Activated naive CD8-positive, alpha-beta T cell treated with anti-CD3 and anti-CD28 coated beads, Interleukin-2, amount 10 ng/mL, durations not matched to agents 7 days and 5 days (primary cell): Measurements from ENCODE around the gene TMEM218. TPM values are rescaled to one million over a fixed set of nuclear protein-coding genes. Genes with fewer than 3 reads are reported as not detected.

Source experiments
- ATAC-seq: fragments of 150-1000 bp; cut with Tn5 transposase; one replicate; pipeline ENCODE4 v1.10.0; 2021; ENCODE audit warnings: low read depth, moderate library complexity
- POLR2A ChIA-PET: fragments of 350-600 bp; sonication (Branson Sonifier 250); formaldehyde crosslinking; loops from one replicate; lab custom pipeline; 2021; ENCODE audit warnings: antibody characterized with exemption; lab: Charles Lee
- DNase-seq: peaks from one replicate; pipeline ENCODE4 v3.0.0; 2021
- H3K27ac Mint-ChIP-seq: one replicate; pipeline ENCODE4 v1.8.0; 2022; ENCODE audit warnings: mild to moderate bottlenecking, mixed read lengths
- H3K27me3 Mint-ChIP-seq: one replicate; pipeline ENCODE4 v1.8.0; 2022; ENCODE audit warnings: mild to moderate bottlenecking, moderate library complexity, mixed read lengths
- H3K36me3 Mint-ChIP-seq: one replicate; pipeline ENCODE4 v1.8.0; 2021; ENCODE audit warnings: mild to moderate bottlenecking, mixed read lengths
- H3K4me1 Mint-ChIP-seq: one replicate; pipeline ENCODE4 v1.8.0; 2021; ENCODE audit warnings: mixed read lengths
- H3K4me3 Mint-ChIP-seq: one replicate; pipeline ENCODE4 v1.8.0; 2022; ENCODE audit warnings: mild to moderate bottlenecking, moderate library complexity, mixed read lengths
- H3K9me3 Mint-ChIP-seq: one replicate; pipeline ENCODE4 v1.8.0; 2021; ENCODE audit warnings: mixed read lengths
- total RNA-seq, 2 experiments: library from RNA; stranded (reverse); gene quantifications; one replicate each; pipeline ENCODE4 v1.2.3, GENCODE V29; 2021

The TMEM218 gene
- 10 to 100 TPM; 13.1 to 14.3 TPM for total RNA-seq

- DNase-seq, result peak; percentile 90
- peaks cover 8% of the 10 kb centered on the region for H3K27me3 Mint-ChIP-seq
- H3K36me3 Mint-ChIP-seq, result peaks cover 1% of the 10 kb centered on the region
- peak; percentile 99 for ATAC-seq
- H3K4me3 Mint-ChIP-seq, result peak within 1 kb of the TSS; percentile 99
- peak within 1 kb of the TSS; percentile 96 for H3K27ac Mint-ChIP-seq
- H3K4me1 Mint-ChIP-seq, result peaks cover 16% of the 10 kb centered on the region
- POLR2A ChIA-PET, result interaction anchor here (0.5 to 2.0 kb wide), 6 partner anchors 19 to 350 kb away, joined by 3 to 11 read pairs (median 5); partner anchors contain the start of gene CCDC15
- no peaks in the 10 kb centered on the region for H3K9me3 Mint-ChIP-seq
Observed at GRCh38 chr11:125111343-125112207, at the start of gene TMEM218. TSS of gene TMEM218 (minus strand) at chr11:125111626. CDS start at chr11:125102241, 9,385 bp downstream.

DNA sequence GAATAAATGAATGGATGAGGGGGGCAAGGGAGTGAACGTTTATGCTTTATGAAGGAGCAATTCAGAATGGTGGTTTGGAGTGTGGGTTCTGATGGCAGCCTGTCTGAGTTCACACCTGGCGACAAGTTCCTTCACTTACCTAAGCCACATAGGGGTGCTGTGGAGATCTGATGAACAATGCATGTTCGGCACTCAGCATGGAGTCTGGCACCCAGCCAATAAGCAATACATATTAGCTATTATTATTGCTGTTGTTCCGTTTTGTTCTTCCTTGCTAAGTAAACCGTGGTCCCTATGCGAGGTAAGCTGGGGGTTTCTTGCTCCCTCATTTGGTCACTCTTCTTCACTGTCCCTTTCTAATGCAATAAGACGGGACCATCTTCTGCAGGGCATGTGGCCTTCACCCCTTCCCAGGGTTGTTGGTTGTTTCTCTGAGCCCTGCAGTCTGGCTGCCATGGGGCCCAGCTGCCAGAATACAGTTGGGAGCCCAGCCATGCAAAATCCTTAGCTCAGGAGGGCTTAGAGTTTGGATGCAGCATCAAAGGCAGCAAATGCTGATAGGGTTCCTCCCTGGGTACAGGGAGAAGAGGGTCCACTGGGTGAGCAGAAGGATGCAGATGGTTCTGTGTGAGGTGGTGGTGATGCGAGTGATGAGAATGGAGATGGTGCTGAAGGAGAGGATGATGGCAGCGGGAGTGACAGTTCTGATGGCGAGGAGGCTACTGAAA lies 46.7 kb upstream of the TMEM218 start:
- H3K27me3 Mint-ChIP-seq, result peaks cover 32% of the 10 kb centered on the region
- H3K27ac Mint-ChIP-seq, result no peak overlapping the region
- H3K4me1 Mint-ChIP-seq, result no peaks in the 10 kb centered on the region
- ATAC-seq (no peak), DNase-seq (no peak)
- peaks cover 8% of the 10 kb centered on the region for H3K9me3 Mint-ChIP-seq
- H3K36me3 Mint-ChIP-seq, result no peaks in the 10 kb centered on the region
- no peak overlapping the region for H3K4me3 Mint-ChIP-seq
- POLR2A ChIA-PET, result no interaction called here

GRCh38 chr11:125157118-125157733 lies 45.8 kb upstream of the TMEM218 start:
- Mint-ChIP-seq H3K27ac (no peak overlapping the region), H3K4me3 (no peak overlapping the region), H3K27me3 (peaks cover 29% of the 10 kb centered on the region), H3K9me3 (peaks cover 8% of the 10 kb centered on the region), H3K36me3 (no peaks in the 10 kb centered on the region), H3K4me1 (no peaks in the 10 kb centered on the region)
- POLR2A ChIA-PET, result no interaction called here
- ATAC-seq, result no peak
- no peak for DNase-seq

DNA sequence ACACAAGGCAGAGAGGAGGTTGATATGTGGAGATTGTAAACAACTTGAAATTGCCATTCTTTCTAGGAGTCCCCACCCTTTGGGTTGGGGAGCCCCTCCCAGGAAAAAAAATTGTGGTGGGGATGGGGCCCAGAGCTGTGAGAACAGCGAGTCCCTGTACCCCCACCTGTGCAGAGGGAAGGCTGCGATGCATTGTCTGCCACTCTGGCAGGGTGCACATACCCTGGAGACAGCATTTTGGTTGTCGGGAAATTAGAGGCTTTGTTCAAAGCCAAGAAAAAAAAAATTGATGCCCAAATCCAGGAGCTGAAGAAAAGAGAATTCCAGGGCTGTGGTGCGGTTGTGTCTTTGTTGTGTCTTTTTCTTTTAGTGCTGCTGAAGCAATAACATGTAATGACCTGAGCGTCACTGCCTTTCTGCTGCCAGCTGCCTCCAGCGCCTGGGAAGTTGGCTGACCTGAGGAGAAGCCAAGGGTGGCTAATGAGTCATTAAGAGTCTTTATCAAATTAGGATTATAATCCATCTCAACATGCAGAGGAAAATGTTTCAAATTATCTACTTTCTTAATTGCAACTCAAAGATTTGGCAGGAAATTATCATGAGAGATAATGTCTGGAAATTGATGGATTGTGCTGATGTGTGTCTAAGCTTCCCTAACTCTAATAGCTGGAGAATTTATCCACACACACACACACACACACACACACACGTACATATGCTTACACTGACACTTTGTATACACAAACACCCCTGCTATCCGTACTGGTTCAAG lies 45.1 kb upstream of the TMEM218 start:
- POLR2A ChIA-PET, result no interaction called here
- H3K9me3 Mint-ChIP-seq, result peaks cover 8% of the 10 kb centered on the region
- H3K36me3 Mint-ChIP-seq, result no peaks in the 10 kb centered on the region
- DNase-seq, result no peak
- H3K4me3 Mint-ChIP-seq, result no peak overlapping the region
- no peak for ATAC-seq
- H3K4me1 Mint-ChIP-seq, result no peaks in the 10 kb centered on the region
- peaks cover 27% of the 10 kb centered on the region for H3K27me3 Mint-ChIP-seq
- H3K27ac Mint-ChIP-seq, result no peak overlapping the region

DNA sequence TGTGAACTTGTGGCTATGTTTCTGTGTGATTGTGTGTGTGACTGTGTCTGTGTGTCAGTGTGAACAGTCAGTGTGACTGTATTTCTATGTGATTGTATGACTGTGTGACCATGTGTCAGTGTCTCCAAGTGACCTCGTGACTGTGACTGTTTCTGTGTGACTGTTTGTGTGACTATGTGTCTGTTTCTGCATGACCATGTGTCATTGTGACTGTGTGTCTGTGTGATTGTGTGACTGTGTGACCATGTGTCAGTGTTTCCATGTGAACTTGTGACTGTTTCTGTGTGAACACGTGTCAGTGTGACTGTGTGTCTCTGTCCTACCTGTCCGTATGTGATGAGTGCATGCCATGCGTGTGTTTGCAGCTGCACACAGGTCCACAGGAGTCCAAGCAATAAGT lies 44.3 kb upstream of the TMEM218 start:
- Mint-ChIP-seq H3K9me3 (peaks cover 8% of the 10 kb centered on the region), H3K4me1 (no peaks in the 10 kb centered on the region), H3K27ac (no peak overlapping the region), H3K36me3 (no peaks in the 10 kb centered on the region), H3K27me3 (peaks cover 30% of the 10 kb centered on the region), H3K4me3 (no peak overlapping the region)
- DNase-seq (no peak), ATAC-seq (no peak)
- POLR2A ChIA-PET, result no interaction called here

GRCh38 chr11:125155100-125155444 lies 43.6 kb upstream of the TMEM218 start:
- no peak overlapping the region for H3K4me3 Mint-ChIP-seq
- DNase-seq, result no peak
- peaks cover 30% of the 10 kb centered on the region for H3K27me3 Mint-ChIP-seq
- ATAC-seq, result no peak
- H3K9me3 Mint-ChIP-seq, result peaks cover 8% of the 10 kb centered on the region
- no peaks in the 10 kb centered on the region for H3K36me3 Mint-ChIP-seq
- POLR2A ChIA-PET, result no interaction called here
- H3K27ac Mint-ChIP-seq, result no peak overlapping the region
- H3K4me1 Mint-ChIP-seq, result no peaks in the 10 kb centered on the region

- Mint-ChIP-seq H3K4me3 (no peak overlapping the region), H3K27me3 (peaks cover 33% of the 10 kb centered on the region), H3K27ac (no peak overlapping the region), H3K36me3 (no peaks in the 10 kb centered on the region), H3K9me3 (peaks cover 8% of the 10 kb centered on the region), H3K4me1 (no peaks in the 10 kb centered on the region)
- DNase-seq, result no peak
- POLR2A ChIA-PET, result no interaction called here
- no peak for ATAC-seq
Observed at GRCh38 chr11:125154378-125155099, 43.1 kb upstream of the TMEM218 start.

- peaks cover 8% of the 10 kb centered on the region for H3K9me3 Mint-ChIP-seq
- ATAC-seq (no peak), DNase-seq (no peak)
- no peaks in the 10 kb centered on the region for H3K4me1 Mint-ChIP-seq
- no peak overlapping the region for H3K27ac Mint-ChIP-seq
- no peak overlapping the region for H3K4me3 Mint-ChIP-seq
- H3K36me3 Mint-ChIP-seq, result no peaks in the 10 kb centered on the region
- POLR2A ChIA-PET, result no interaction called here
- H3K27me3 Mint-ChIP-seq, result peaks cover 37% of the 10 kb centered on the region
Observed at GRCh38 chr11:125153837-125154236, 42.4 kb upstream of the TMEM218 start.

- POLR2A ChIA-PET, result interaction anchor here (0.6 kb wide), 1 partner anchor 25 kb away, joined by 4 read pairs; no protein-coding TSS in a partner anchor
- Mint-ChIP-seq H3K27ac (no peak overlapping the region), H3K27me3 (peaks cover 23% of the 10 kb centered on the region), H3K36me3 (no peaks in the 10 kb centered on the region), H3K4me3 (no peak overlapping the region), H3K9me3 (no peaks in the 10 kb centered on the region), H3K4me1 (no peaks in the 10 kb centered on the region)
- DNase-seq (no peak), ATAC-seq (no peak)
Observed at GRCh38 chr11:125148743-125149142, 37.3 kb upstream of the TMEM218 start.

DNA sequence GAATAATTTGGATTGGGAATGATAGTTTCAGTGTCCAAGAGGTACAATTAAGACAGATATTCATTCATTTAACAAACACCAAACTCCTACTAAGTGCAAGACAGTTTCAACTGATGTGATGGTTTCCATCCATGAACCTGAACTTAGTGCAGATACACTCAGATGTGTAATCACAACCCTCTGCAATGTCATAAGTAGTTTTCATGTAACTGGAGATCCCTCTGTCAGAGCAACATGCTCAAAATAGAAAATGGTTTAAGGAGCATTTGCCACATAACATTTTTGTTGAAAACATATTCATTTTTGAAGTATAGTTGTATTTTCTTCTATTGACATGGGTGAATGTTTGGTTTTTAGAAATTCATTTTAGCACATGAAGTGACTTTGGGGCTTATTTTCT lies 36.6 kb upstream of the TMEM218 start:
- ATAC-seq (no peak), DNase-seq (no peak)
- no peaks in the 10 kb centered on the region for H3K9me3 Mint-ChIP-seq
- H3K27me3 Mint-ChIP-seq, result peaks cover 21% of the 10 kb centered on the region
- no peaks in the 10 kb centered on the region for H3K4me1 Mint-ChIP-seq
- POLR2A ChIA-PET, result no interaction called here
- H3K36me3 Mint-ChIP-seq, result no peaks in the 10 kb centered on the region
- H3K27ac Mint-ChIP-seq, result no peak overlapping the region
- H3K4me3 Mint-ChIP-seq, result no peak overlapping the region

- ATAC-seq (no peak), DNase-seq (no peak)
- H3K4me1 Mint-ChIP-seq, result no peaks in the 10 kb centered on the region
- no peak overlapping the region for H3K4me3 Mint-ChIP-seq
- H3K36me3 Mint-ChIP-seq, result no peaks in the 10 kb centered on the region
- no peaks in the 10 kb centered on the region for H3K9me3 Mint-ChIP-seq
- no peak overlapping the region for H3K27ac Mint-ChIP-seq
- POLR2A ChIA-PET, result no interaction called here
- H3K27me3 Mint-ChIP-seq, result peaks cover 18% of the 10 kb centered on the region
Observed at GRCh38 chr11:125147280-125147679, 35.9 kb upstream of the TMEM218 start.

GRCh38 chr11:125146232-125146631 lies 34.8 kb upstream of the TMEM218 start:
- Mint-ChIP-seq H3K27ac (no peak overlapping the region), H3K9me3 (no peaks in the 10 kb centered on the region), H3K27me3 (peaks cover 19% of the 10 kb centered on the region), H3K4me1 (no peaks in the 10 kb centered on the region), H3K4me3 (no peak overlapping the region), H3K36me3 (no peaks in the 10 kb centered on the region)
- DNase-seq (no peak), ATAC-seq (no peak)
- POLR2A ChIA-PET, result interaction anchor here (0.6 kb wide), 1 partner anchor 377 kb away, joined by 3 read pairs; no protein-coding TSS in a partner anchor
